ENCODE measurements around the gene PTPRN2. TPM values are rescaled to one million over a fixed set of nuclear protein-coding genes. Genes with fewer than 3 reads are reported as not detected.
"Not testable (repeated sequence)": the region's sequence is repeated elsewhere in the genome, so short reads cannot be mapped to it uniquely, and the experiment has no call there.

PTPRN2 gene
- total RNA-seq, 1 donor from 2014 or later: 1.8 TPM

GRCh38 chr7:158311791-158312190 is 275.8 kb downstream of the PTPRN2 start:
- H3K27ac Mint-ChIP-seq: no peak overlapping the region
- TF ChIP-seq CTCF (IDR thresholded peaks at IDR 0.05): no peak
- H3K36me3 Mint-ChIP-seq (ENCODE audit: low read depth): no peaks in the 10 kb centered on the region
- ATAC-seq (ENCODE audit: low read depth) (no peak), DNase-seq (no peak)
- POLR2A ChIA-PET: no interaction called here
- H3K9me3 Mint-ChIP-seq: peaks cover 17% of the 10 kb centered on the region
- CTCF ChIA-PET: no interaction called here
- H3K4me3 Mint-ChIP-seq: no peak overlapping the region
- no peaks in the 10 kb centered on the region for H3K4me1 Mint-ChIP-seq
- H3K27me3 Mint-ChIP-seq: no peaks in the 10 kb centered on the region
- intact Hi-C loops (cut with micrococcal nuclease): no loop called here

GRCh38 chr7:158310924-158311666 is 276.5 kb downstream of the PTPRN2 start:
- H3K4me3 Mint-ChIP-seq: no peak overlapping the region
- ATAC-seq (ENCODE audit: low read depth) (no peak), DNase-seq (no peak)
- intact Hi-C loops (cut with micrococcal nuclease): no loop called here
- H3K9me3 Mint-ChIP-seq: peaks cover 20% of the 10 kb centered on the region
- TF ChIP-seq CTCF (IDR thresholded peaks at IDR 0.05): no peak
- H3K4me1 Mint-ChIP-seq: no peaks in the 10 kb centered on the region
- H3K27ac Mint-ChIP-seq: no peak overlapping the region
- ChIA-PET POLR2A (no interaction called here), CTCF (no interaction called here)
- no peaks in the 10 kb centered on the region for H3K27me3 Mint-ChIP-seq
- no peaks in the 10 kb centered on the region for H3K36me3 Mint-ChIP-seq (ENCODE audit: low read depth)

GRCh38 chr7:158309868-158310763 is 277.5 kb downstream of the PTPRN2 start:
- no peaks in the 10 kb centered on the region for H3K27me3 Mint-ChIP-seq
- CTCF ChIA-PET: no interaction called here
- DNase-seq (no peak), ATAC-seq (ENCODE audit: low read depth) (no peak)
- H3K4me3 Mint-ChIP-seq: no peak overlapping the region
- H3K4me1 Mint-ChIP-seq: no peaks in the 10 kb centered on the region
- H3K36me3 Mint-ChIP-seq (ENCODE audit: low read depth): no peaks in the 10 kb centered on the region
- no peak overlapping the region for H3K27ac Mint-ChIP-seq
- TF ChIP-seq CTCF (IDR thresholded peaks at IDR 0.05): no peak
- POLR2A ChIA-PET: no interaction called here
- intact Hi-C loops (cut with micrococcal nuclease): no loop called here
- H3K9me3 Mint-ChIP-seq: peaks cover 25% of the 10 kb centered on the region

GRCh38 chr7:158308001-158308400 is 279.6 kb downstream of the PTPRN2 start:
- intact Hi-C loops (cut with micrococcal nuclease): no loop called here

GRCh38 chr7:158304072-158304471 is 283.6 kb downstream of the PTPRN2 start:
- intact Hi-C loops (cut with micrococcal nuclease); H3K27ac Mint-ChIP-seq; H3K4me1 Mint-ChIP-seq; ATAC-seq (ENCODE audit: low read depth); CTCF ChIA-PET; DNase-seq; POLR2A ChIA-PET; H3K36me3 Mint-ChIP-seq (ENCODE audit: low read depth); H3K27me3 Mint-ChIP-seq; H3K4me3 Mint-ChIP-seq: not testable (repeated sequence)
- H3K9me3 Mint-ChIP-seq: peaks cover 14% of the 10 kb centered on the region

More at GRCh38 chr7:158308001-158308400, 279.6 kb downstream of the PTPRN2 start:
- TF ChIP-seq CTCF (IDR thresholded peaks at IDR 0.05): no peak
- H3K27ac Mint-ChIP-seq: no peak overlapping the region
- no peaks in the 10 kb centered on the region for H3K36me3 Mint-ChIP-seq (ENCODE audit: low read depth)
- no peak overlapping the region for H3K4me3 Mint-ChIP-seq
- peaks cover 25% of the 10 kb centered on the region for H3K9me3 Mint-ChIP-seq
- ChIA-PET CTCF (no interaction called here), POLR2A (no interaction called here)
- DNase-seq (no peak), ATAC-seq (ENCODE audit: low read depth) (no peak)
- no peaks in the 10 kb centered on the region for H3K27me3 Mint-ChIP-seq
- H3K4me1 Mint-ChIP-seq: no peaks in the 10 kb centered on the region
